Fibroblast of lung (primary cell): ENCODE measurements around the gene SH2D4B. TPM values are rescaled to one million over a fixed set of nuclear protein-coding genes. Genes with fewer than 3 reads are reported as not detected.

Experiments used
- DNase-seq, 2 donors: peaks; one replicate each; pipeline versions ENCODE4 v3.0.0 to v3.0.0-alpha.2; 2010; ENCODE audit warnings: low read depth in 2 of 2
- H2AFZ ChIP-seq: 2 replicates; pipeline ENCODE4 v1.5.1; 2012; ENCODE audit warnings: low read length, control low read depth, inconsistent platforms
- H3K27ac ChIP-seq: 2 replicates; pipeline ENCODE4 v1.5.1; 2011; ENCODE audit warnings: low read length, control low read depth; ENCODE audit not compliant: insufficient read depth
- H3K27me3 ChIP-seq: 2 replicates; pipeline ENCODE4 v1.5.1; 2011; ENCODE audit warnings: mild to moderate bottlenecking, low read length; ENCODE audit not compliant: control insufficient read depth, insufficient read depth
- H3K36me3 ChIP-seq: 2 replicates; pipeline ENCODE4 v1.5.1; 2011; ENCODE audit warnings: low read length; ENCODE audit not compliant: control insufficient read depth, insufficient read depth
- H3K4me1 ChIP-seq: 2 replicates; pipeline ENCODE4 v1.5.1; 2011; ENCODE audit warnings: low read length; ENCODE audit not compliant: control insufficient read depth, insufficient read depth; ENCODE audit errors: extremely low read depth
- H3K4me2 ChIP-seq: 2 replicates; pipeline ENCODE4 v1.5.1; 2011; ENCODE audit warnings: low read length, control low read depth; ENCODE audit not compliant: insufficient read depth; ENCODE audit errors: extremely low read depth
- H3K4me3 ChIP-seq, 4 experiments: fragments of 200-600 bp in 1 of 4; sonication (generic) in 1 of 4; replicated peaks in 1 of 4; 2 replicates each; pipeline ENCODE4 v1.5.1; 2011 to 2016; ENCODE audit warnings: low read length in 4 of 4, low read depth in 3 of 4, mild to moderate bottlenecking in 3 of 4, control low read depth in 2 of 4, inconsistent platforms in 1 of 4, mixed read lengths in 1 of 4; ENCODE audit not compliant: insufficient read depth in 1 of 4; ENCODE audit errors: control extremely low read depth in 1 of 4
- H3K79me2 ChIP-seq: 2 replicates; pipeline ENCODE4 v1.5.1; 2012; ENCODE audit warnings: mild to moderate bottlenecking, low read length, inconsistent platforms; ENCODE audit not compliant: control insufficient read depth, insufficient read depth
- H3K9ac ChIP-seq: 2 replicates; pipeline ENCODE4 v1.5.1; 2011; ENCODE audit warnings: mild to moderate bottlenecking, low read length, control low read depth; ENCODE audit not compliant: insufficient read depth
- H3K9me3 ChIP-seq: 2 replicates; pipeline ENCODE4 v1.5.1; 2012; ENCODE audit warnings: low read depth, low read length; ENCODE audit not compliant: control insufficient read depth, insufficient read depth
- H4K20me1 ChIP-seq: 2 replicates; pipeline ENCODE4 v1.5.1; 2011; ENCODE audit warnings: low read length; ENCODE audit not compliant: control insufficient read depth, insufficient read depth; ENCODE audit errors: extremely low read depth
- CTCF ChIP-seq, 2 donors: IDR thresholded peaks in 1 of 2; conservative IDR thresholded peaks in 1 of 2; 1 replicate in 1 of 2; 2 replicates in 1 of 2; pipeline ENCODE4 v1.5.1; 2011 to 2012; ENCODE audit warnings: low read length in 2 of 2, control low read depth in 1 of 2, inconsistent platforms in 1 of 2, low read depth in 1 of 2, mild to moderate bottlenecking in 1 of 2
- EZH2 ChIP-seq: IDR thresholded peaks from 2 replicates; pipeline ENCODE4 v1.5.1; 2012; ENCODE audit warnings: low read length, control low read depth, mild to moderate bottlenecking; ENCODE audit errors: missing control alignments
- polyA plus RNA-seq, 2 donors: library from polyadenylated mRNA; depleted of rRNA in 1 of 2; stranded (reverse) in 1 of 2; unstranded in 1 of 2; fragments of >200 nt; gene quantifications; 2 replicates each; pipeline ENCODE4 v1.2.1, GENCODE V29; 2011 to 2012; ENCODE audit warnings: missing spikeins in 1 of 2
- total RNA-seq: library from RNA; depleted of rRNA; stranded (reverse); fragments of >200 nt; gene quantifications from 2 replicates; pipeline ENCODE4 v1.2.1, GENCODE V29; 2014

Gene SH2D4B
- total and polyA plus RNA-seq, 2 donors (not counting 1 experiment from before 2014, with no cell fraction given), result not detected

- DNase-seq, result no peak
- Histone ChIP-seq H3K79me2 (no peaks in the 10 kb centered on the region), H4K20me1 (no peaks in the 10 kb centered on the region), H3K4me3 (no peak overlapping the region), H3K9me3 (no peaks in the 10 kb centered on the region), H3K27ac (no peak overlapping the region), H3K36me3 (no peaks in the 10 kb centered on the region), H3K4me2 (no peak overlapping the region), H3K4me1 (no peaks in the 10 kb centered on the region), H3K27me3 (no peaks in the 10 kb centered on the region), H3K9ac (no peak overlapping the region), H2AFZ (no peak overlapping the region)
- TF ChIP-seq CTCF (conservative IDR thresholded peaks at IDR 0.05 in 1 of 2, IDR thresholded peaks at IDR 0.05 in 1 of 2; ENCODE audit: low read depth in 1 of 2, low read length in 2 of 2), result no peak
- no peak for TF ChIP-seq EZH2
Measured at GRCh38 chr10:80671847-80672246, 134.1 kb downstream of the SH2D4B start.

GRCh38 chr10:80672613-80673012 lies 134.9 kb downstream of the SH2D4B start:
- Histone ChIP-seq H3K4me1 (no peaks in the 10 kb centered on the region), H4K20me1 (no peaks in the 10 kb centered on the region), H3K4me3 (no peak overlapping the region), H3K36me3 (no peaks in the 10 kb centered on the region), H3K9me3 (no peaks in the 10 kb centered on the region), H3K27ac (no peak overlapping the region), H3K27me3 (no peaks in the 10 kb centered on the region), H3K4me2 (no peak overlapping the region), H3K9ac (no peak overlapping the region), H2AFZ (no peak overlapping the region), H3K79me2 (no peaks in the 10 kb centered on the region)
- no peak for DNase-seq
- TF ChIP-seq EZH2 (no peak), CTCF (conservative IDR thresholded peaks at IDR 0.05 in 1 of 2, IDR thresholded peaks at IDR 0.05 in 1 of 2; ENCODE audit: low read depth in 1 of 2, low read length in 2 of 2) (no peak)

GRCh38 chr10:80674809-80675208 lies 137.1 kb downstream of the SH2D4B start:
- Histone ChIP-seq H3K4me1 (no peaks in the 10 kb centered on the region), H3K27me3 (no peaks in the 10 kb centered on the region), H3K27ac (no peak overlapping the region), H3K4me3 (no peak overlapping the region), H3K4me2 (no peak overlapping the region), H4K20me1 (no peaks in the 10 kb centered on the region), H3K36me3 (no peaks in the 10 kb centered on the region), H3K9ac (no peak overlapping the region), H3K79me2 (no peaks in the 10 kb centered on the region), H2AFZ (no peak overlapping the region), H3K9me3 (no peaks in the 10 kb centered on the region)
- TF ChIP-seq CTCF (conservative IDR thresholded peaks at IDR 0.05 in 1 of 2, IDR thresholded peaks at IDR 0.05 in 1 of 2; ENCODE audit: low read depth in 1 of 2, low read length in 2 of 2), result no peak
- no peak for TF ChIP-seq EZH2
- no peak for DNase-seq
